Uterus (tissue), 4 donors: ENCODE measurements around the gene CIPC. TPM values are rescaled to one million over a fixed set of nuclear protein-coding genes. Genes with fewer than 3 reads are reported as not detected.

Source experiments
- DNase-seq, 2 donors: peaks; one replicate each; pipeline ENCODE4 v3.0.0-alpha.2; 2019 to 2020
- H3K27ac ChIP-seq, 2 donors: fragments of 200-600 bp; sonication (generic); 1 replicate in 1 of 2; 2 replicates in 1 of 2; pipeline ENCODE4 v1.5.1; 2016 to 2018
- H3K27me3 ChIP-seq, 2 donors: fragments of 200-600 bp; sonication (generic); one replicate each; pipeline ENCODE4 v1.5.1; 2018 to 2019; ENCODE audit warnings: control low read depth in 1 of 2
- H3K36me3 ChIP-seq, 2 donors: fragments of 200-600 bp; sonication (generic); one replicate each; pipeline ENCODE4 v1.5.1; 2019; ENCODE audit warnings: control low read depth in 1 of 2
- H3K4me1 ChIP-seq, 2 donors: fragments of 200-600 bp; sonication (generic); one replicate each; pipeline ENCODE4 v1.5.1; 2018 to 2019; ENCODE audit warnings: control low read depth in 1 of 2
- H3K4me3 ChIP-seq, 2 donors: fragments of 200-600 bp; sonication (generic); 1 replicate in 1 of 2; 2 replicates in 1 of 2; pipeline ENCODE4 v1.5.1; 2018 to 2019; ENCODE audit warnings: mild to moderate bottlenecking in 1 of 2
- H3K9me3 ChIP-seq, 2 donors: fragments of 200-600 bp; sonication (generic); one replicate each; pipeline ENCODE4 v1.5.1; 2019; ENCODE audit warnings: control low read depth in 1 of 2
- CTCF ChIP-seq, 4 experiments: fragments of 200-600 bp in 2 of 4; fragments of 450-650 bp in 2 of 4; sonication (generic) in 2 of 4; IDR thresholded peaks; one replicate each; pipeline ENCODE4 v1.5.1; 2016 to 2019; ENCODE audit warnings: antibody characterized with exemption in 4 of 4, mild to moderate bottlenecking in 2 of 4, moderate library complexity in 1 of 4
- POLR2A ChIP-seq, 2 donors: fragments of 450-650 bp; IDR thresholded peaks; one replicate each; pipeline ENCODE4 v1.6.1; 2016; ENCODE audit warnings: antibody characterized with exemption in 2 of 2, mild to moderate bottlenecking in 1 of 2, moderate library complexity in 1 of 2
- intact Hi-C: fragments of 100-400 bp; cut with DNase I; formaldehyde crosslinking; loops from one replicate; pipeline ENCODE4 v1.15.1; 2023; ENCODE audit warnings: low total_unique reads
- total RNA-seq, 4 donors: library from RNA; depleted of rRNA in 3 of 4; stranded (reverse); fragments of >200 nt in 3 of 4; gene quantifications; one replicate each; pipeline versions ENCODE4 v1.1.0 to v1.2.4, GENCODE V29; 2014 to 2023
- donor health status: DM: yes; HTN: yes; CAD: no.

Gene CIPC
- total RNA-seq, 4 donors from 2014 or later = 8.2 to 71.8 (median 28.1) TPM

GRCh38 chr14:77061630-77062257 is 36.3 kb upstream of the CIPC start:
- Histone ChIP-seq H3K9me3 (no peaks in the 10 kb centered on the region), H3K4me3 (no peak overlapping the region), H3K27ac (no peak overlapping the region), H3K4me1 (no peaks in the 10 kb centered on the region), H3K36me3 (no peaks in the 10 kb centered on the region), H3K27me3 (no peaks in the 10 kb centered on the region)
- TF ChIP-seq CTCF (IDR thresholded peaks at IDR 0.05) = no peak
- no peak for TF ChIP-seq POLR2A (IDR thresholded peaks at IDR 0.05)
- intact Hi-C loops = no loop called here
- no peak for DNase-seq

GRCh38 chr14:77062261-77062660 is 35.8 kb upstream of the CIPC start:
- Histone ChIP-seq H3K27me3 (no peaks in the 10 kb centered on the region), H3K9me3 (no peaks in the 10 kb centered on the region), H3K4me1 (no peaks in the 10 kb centered on the region), H3K36me3 (no peaks in the 10 kb centered on the region), H3K4me3 (no peak overlapping the region), H3K27ac (no peak overlapping the region)
- DNase-seq = no peak
- no peak for TF ChIP-seq POLR2A (IDR thresholded peaks at IDR 0.05)
- TF ChIP-seq CTCF (IDR thresholded peaks at IDR 0.05) = no peak
- intact Hi-C loops = no loop called here

- intact Hi-C loops = no loop called here
- TF ChIP-seq POLR2A (IDR thresholded peaks at IDR 0.05) (no peak), CTCF (IDR thresholded peaks at IDR 0.05) (no peak)
- no peaks in the 10 kb centered on the region for H3K27me3 ChIP-seq
- no peaks in the 10 kb centered on the region for H3K36me3 ChIP-seq
- no peak for DNase-seq
- H3K4me3 ChIP-seq = no peak overlapping the region
- H3K27ac ChIP-seq = no peak overlapping the region
- H3K4me1 ChIP-seq = no peaks in the 10 kb centered on the region
- H3K9me3 ChIP-seq = no peaks in the 10 kb centered on the region
Measured at GRCh38 chr14:77063571-77064171, 34.4 kb upstream of the CIPC start.

- intact Hi-C loops = loop anchor here (5.0 kb wide), 1 partner anchor 187 kb away; no protein-coding TSS in a partner anchor
- H3K9me3 ChIP-seq = no peaks in the 10 kb centered on the region
- H3K4me3 ChIP-seq = no peak overlapping the region
Measured at GRCh38 chr14:77064521-77065178, 33.4 kb upstream of the CIPC start.

More at GRCh38 chr14:77064521-77065178, 33.4 kb upstream of the CIPC start:
- no peak for DNase-seq
- Histone ChIP-seq H3K27me3 (no peaks in the 10 kb centered on the region), H3K36me3 (no peaks in the 10 kb centered on the region), H3K4me1 (no peaks in the 10 kb centered on the region), H3K27ac (no peak overlapping the region)
- TF ChIP-seq CTCF (IDR thresholded peaks at IDR 0.05) (no peak), POLR2A (IDR thresholded peaks at IDR 0.05) (no peak)
